Stimulated activated effector memory CD8-positive, alpha-beta T cell treated with anti-CD3 and anti-CD28 coated beads, Interleukin-12 subunit alpha, Interleukin-12 subunit beta, amount 100 ng/mL, for 72 hours (primary cell): ENCODE measurements around the gene OAS1.

Source experiments
- ATAC-seq: fragments of 150-1000 bp; cut with Tn5 transposase; 2 replicates; pipeline ENCODE4 v1.10.0; 2021
- DNase-seq, 2 donors: peaks; one replicate each; pipeline ENCODE4 v3.0.0; 2021 to 2022; ENCODE audit warnings: low spot score in 2 of 2
- H3K27ac Mint-ChIP-seq: one replicate; pipeline ENCODE4 v1.8.0; 2022; ENCODE audit warnings: mild to moderate bottlenecking, mixed read lengths
- H3K36me3 Mint-ChIP-seq: one replicate; pipeline ENCODE4 v1.8.0; 2022; ENCODE audit warnings: mild to moderate bottlenecking, mixed read lengths
- H3K4me1 Mint-ChIP-seq: one replicate; pipeline ENCODE4 v1.8.0; 2022; ENCODE audit warnings: mixed read lengths
- H3K4me3 Mint-ChIP-seq: one replicate; pipeline ENCODE4 v1.8.0; 2022; ENCODE audit warnings: mild to moderate bottlenecking, mixed read lengths
- H3K9me3 Mint-ChIP-seq: one replicate; pipeline ENCODE4 v1.8.0; 2022; ENCODE audit warnings: mixed read lengths

OAS1 gene

GRCh38 chr12:112906712-112907414, at the start of gene OAS1:
TSS of gene OAS1 (plus strand) at chr12:112906962. CDS start at chr12:112907040, 78 bp downstream.
- DNase-seq: peak in 1 of 2 donors; percentile 56
- Mint-ChIP-seq H3K4me1 (peaks cover 64% of the 10 kb centered on the region), H3K27ac (peak within 1 kb of the TSS; percentile 77), H3K9me3 (no peaks in the 10 kb centered on the region), H3K36me3 (no peaks in the 10 kb centered on the region), H3K4me3 (peak within 1 kb of the TSS; percentile 79)
- peak; percentile 79 for ATAC-seq

DNA sequence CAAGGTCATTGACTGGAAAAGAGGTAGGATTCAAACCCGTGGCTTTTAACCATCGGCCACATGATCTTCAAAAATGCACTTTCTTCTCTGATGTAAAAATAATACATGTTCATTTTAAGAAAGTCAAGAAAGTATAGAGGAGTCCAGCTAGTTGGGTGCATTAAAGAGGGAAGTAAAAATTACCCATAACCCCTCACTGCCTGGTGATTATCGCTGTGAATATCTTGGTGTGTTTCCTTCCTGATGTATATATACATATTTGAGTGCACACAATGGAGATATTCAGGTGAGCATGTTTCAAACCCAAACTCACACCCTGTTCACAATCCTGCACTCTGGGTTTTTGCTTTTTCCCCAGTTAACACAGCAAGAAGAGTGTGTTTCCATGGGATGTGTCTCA, 47.5 kb upstream of the OAS1 start:
- Mint-ChIP-seq H3K9me3 (no peaks in the 10 kb centered on the region), H3K4me3 (no peak overlapping the region), H3K27ac (no peak overlapping the region), H3K36me3 (no peaks in the 10 kb centered on the region), H3K4me1 (peaks cover 5% of the 10 kb centered on the region)
- no peak for ATAC-seq
- no peak for DNase-seq

GRCh38 chr12:112860181-112860580, 46.6 kb upstream of the OAS1 start:
- H3K9me3 Mint-ChIP-seq: no peaks in the 10 kb centered on the region
- H3K4me3 Mint-ChIP-seq: no peak overlapping the region
- H3K4me1 Mint-ChIP-seq: peaks cover 5% of the 10 kb centered on the region

GRCh38 chr12:112861284-112861683, 45.5 kb upstream of the OAS1 start:
- ATAC-seq: no peak

More at GRCh38 chr12:112860181-112860580, 46.6 kb upstream of the OAS1 start:
- ATAC-seq: no peak
- Mint-ChIP-seq H3K27ac (no peak overlapping the region), H3K36me3 (no peaks in the 10 kb centered on the region)
- no peak for DNase-seq

DNA sequence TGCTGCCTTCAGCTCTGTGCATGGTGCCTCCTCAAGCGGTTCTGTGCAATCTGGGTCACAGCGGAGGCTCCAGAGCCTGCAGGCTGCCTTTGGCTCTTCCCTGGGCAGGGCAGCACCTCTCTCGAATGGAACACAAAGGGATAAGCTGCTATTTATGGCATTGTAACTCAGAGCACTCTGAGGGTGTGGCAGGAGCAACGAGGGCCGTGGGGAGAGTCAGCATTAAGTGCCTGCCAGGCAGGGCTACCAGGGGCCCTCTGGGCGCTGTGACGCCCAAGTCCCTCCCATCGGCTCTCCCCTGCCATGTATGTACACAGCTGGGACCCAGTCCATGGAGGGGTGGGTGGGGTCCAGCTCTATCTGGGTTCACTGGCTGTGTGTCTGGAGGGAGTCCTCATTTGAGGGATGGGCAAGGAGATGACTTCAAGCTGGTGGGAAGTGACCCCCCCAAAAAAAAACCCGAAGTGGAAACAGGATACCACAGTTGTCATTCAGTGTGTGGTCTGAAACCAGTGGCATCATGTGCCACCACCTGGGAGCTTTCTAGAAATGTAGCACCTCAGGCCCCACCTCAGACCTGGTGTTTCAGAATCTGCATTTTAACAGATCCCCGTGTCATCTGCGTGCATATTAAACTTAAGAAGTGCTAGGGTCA, 44.0 kb upstream of the OAS1 start:
- DNase-seq (no peak), ATAC-seq (no peak)
- no peaks in the 10 kb centered on the region for H3K9me3 Mint-ChIP-seq
- H3K4me3 Mint-ChIP-seq: no peak overlapping the region
- H3K4me1 Mint-ChIP-seq: peaks cover 5% of the 10 kb centered on the region
- H3K36me3 Mint-ChIP-seq: no peaks in the 10 kb centered on the region
- H3K27ac Mint-ChIP-seq: no peak overlapping the region

More at GRCh38 chr12:112861284-112861683, 45.5 kb upstream of the OAS1 start:
- H3K36me3 Mint-ChIP-seq: no peaks in the 10 kb centered on the region
- no peak overlapping the region for H3K27ac Mint-ChIP-seq
- no peak for DNase-seq
- H3K4me1 Mint-ChIP-seq: peaks cover 5% of the 10 kb centered on the region
- no peak overlapping the region for H3K4me3 Mint-ChIP-seq
- H3K9me3 Mint-ChIP-seq: no peaks in the 10 kb centered on the region

GRCh38 chr12:112868459-112869041, 38.2 kb upstream of the OAS1 start:
- ATAC-seq (no peak), DNase-seq (no peak)
- Mint-ChIP-seq H3K4me3 (no peak overlapping the region), H3K9me3 (no peaks in the 10 kb centered on the region), H3K4me1 (no peaks in the 10 kb centered on the region), H3K36me3 (no peaks in the 10 kb centered on the region), H3K27ac (no peak overlapping the region)

GRCh38 chr12:112869091-112869490, 37.7 kb upstream of the OAS1 start:
- Mint-ChIP-seq H3K4me1 (no peaks in the 10 kb centered on the region), H3K9me3 (no peaks in the 10 kb centered on the region), H3K27ac (no peak overlapping the region), H3K36me3 (no peaks in the 10 kb centered on the region), H3K4me3 (no peak overlapping the region)
- DNase-seq (no peak), ATAC-seq (no peak)

DNA sequence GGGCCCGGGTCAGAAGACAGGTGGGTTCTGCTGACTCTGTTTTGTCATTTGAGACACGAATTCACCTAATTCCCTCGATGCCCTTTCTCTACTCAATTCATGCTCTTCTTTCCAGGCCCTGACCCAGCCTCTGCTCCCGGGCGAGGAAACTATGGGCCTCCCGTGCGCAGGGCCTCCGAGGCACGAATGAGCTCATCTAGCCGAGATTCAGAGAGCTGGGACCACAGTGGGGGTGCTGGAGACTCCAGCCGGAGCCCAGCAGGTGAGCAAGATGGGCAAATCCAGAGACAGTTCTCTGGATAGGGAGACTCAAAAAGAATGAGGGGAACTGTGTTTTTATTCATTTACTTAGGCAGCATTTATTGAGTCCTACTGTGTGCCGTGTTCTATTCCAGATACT, 37.0 kb upstream of the OAS1 start:
- H3K9me3 Mint-ChIP-seq: no peaks in the 10 kb centered on the region
- no peak for ATAC-seq
- DNase-seq: no peak
- H3K27ac Mint-ChIP-seq: no peak overlapping the region
- H3K36me3 Mint-ChIP-seq: no peaks in the 10 kb centered on the region
- H3K4me3 Mint-ChIP-seq: no peak overlapping the region
- H3K4me1 Mint-ChIP-seq: no peaks in the 10 kb centered on the region

GRCh38 chr12:112870267-112870980, 36.3 kb upstream of the OAS1 start:
- Mint-ChIP-seq H3K9me3 (no peaks in the 10 kb centered on the region), H3K36me3 (no peaks in the 10 kb centered on the region), H3K4me1 (no peaks in the 10 kb centered on the region), H3K27ac (no peak overlapping the region), H3K4me3 (no peak overlapping the region)
- ATAC-seq: no peak
- DNase-seq: no peak

GRCh38 chr12:112875608-112876007, 31.2 kb upstream of the OAS1 start:
- no peaks in the 10 kb centered on the region for H3K4me1 Mint-ChIP-seq
- DNase-seq (no peak), ATAC-seq (no peak)
- H3K9me3 Mint-ChIP-seq: no peaks in the 10 kb centered on the region
- no peak overlapping the region for H3K4me3 Mint-ChIP-seq
- no peaks in the 10 kb centered on the region for H3K36me3 Mint-ChIP-seq
- no peak overlapping the region for H3K27ac Mint-ChIP-seq

DNA sequence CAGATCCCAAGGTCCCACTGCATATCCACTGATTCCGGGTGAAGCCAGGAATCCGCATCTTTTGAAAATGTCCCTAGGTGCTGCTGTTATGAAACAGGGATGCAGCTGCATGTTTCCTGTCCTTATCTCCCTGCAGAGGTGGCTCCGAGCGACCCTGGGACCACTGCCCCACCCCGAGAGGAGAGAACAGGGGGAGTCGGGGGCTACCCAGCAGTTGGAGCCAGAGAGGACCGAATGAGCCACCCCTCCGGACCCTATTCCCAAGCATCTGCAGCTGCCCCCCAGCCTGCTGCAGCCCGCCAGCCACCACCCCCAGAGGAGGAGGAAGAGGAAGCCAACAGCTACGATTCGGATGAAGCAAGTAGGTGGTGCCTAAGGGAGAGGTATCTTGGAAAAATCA, 30.3 kb upstream of the OAS1 start:
- H3K9me3 Mint-ChIP-seq: no peaks in the 10 kb centered on the region
- DNase-seq (no peak), ATAC-seq (no peak)
- H3K4me1 Mint-ChIP-seq: no peaks in the 10 kb centered on the region
- no peak overlapping the region for H3K27ac Mint-ChIP-seq
- H3K36me3 Mint-ChIP-seq: no peaks in the 10 kb centered on the region
- no peak overlapping the region for H3K4me3 Mint-ChIP-seq

GRCh38 chr12:112877006-112877405, 29.8 kb upstream of the OAS1 start:
- Mint-ChIP-seq H3K36me3 (no peaks in the 10 kb centered on the region), H3K27ac (no peak overlapping the region), H3K4me3 (no peak overlapping the region), H3K9me3 (no peaks in the 10 kb centered on the region), H3K4me1 (no peaks in the 10 kb centered on the region)
- no peak for DNase-seq
- ATAC-seq: no peak

GRCh38 chr12:112878488-112878887, 28.3 kb upstream of the OAS1 start:
- Mint-ChIP-seq H3K4me1 (no peaks in the 10 kb centered on the region), H3K9me3 (no peaks in the 10 kb centered on the region), H3K27ac (no peak overlapping the region), H3K4me3 (no peak overlapping the region), H3K36me3 (no peaks in the 10 kb centered on the region)
- no peak for ATAC-seq
- DNase-seq: no peak

GRCh38 chr12:112879191-112879705, 27.5 kb upstream of the OAS1 start:
- Mint-ChIP-seq H3K4me1 (no peaks in the 10 kb centered on the region), H3K9me3 (no peaks in the 10 kb centered on the region), H3K4me3 (no peak overlapping the region), H3K36me3 (no peaks in the 10 kb centered on the region), H3K27ac (no peak overlapping the region)
- DNase-seq (no peak), ATAC-seq (no peak)

DNA sequence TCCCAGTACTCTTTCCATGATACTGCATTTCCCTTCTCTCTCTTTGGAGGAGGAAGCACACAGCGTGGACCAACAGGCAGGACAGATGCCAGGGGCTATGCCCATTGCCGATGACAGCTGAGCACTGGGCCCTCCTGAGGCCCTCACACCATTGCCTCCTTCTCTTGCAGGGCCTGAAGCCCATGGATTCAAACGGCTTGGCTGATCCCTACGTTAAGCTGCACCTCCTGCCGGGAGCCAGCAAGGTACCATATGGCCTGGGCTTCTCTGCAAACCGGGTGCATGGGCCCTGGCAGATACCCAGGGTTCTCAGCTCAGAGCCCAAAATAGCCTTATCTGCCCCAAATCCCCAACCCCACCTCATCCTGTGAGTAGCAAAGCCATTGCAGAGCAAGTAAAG, 25.2 kb upstream of the OAS1 start:
- no peaks in the 10 kb centered on the region for H3K9me3 Mint-ChIP-seq
- H3K27ac Mint-ChIP-seq: no peak overlapping the region
- H3K36me3 Mint-ChIP-seq: no peaks in the 10 kb centered on the region
- no peaks in the 10 kb centered on the region for H3K4me1 Mint-ChIP-seq
- H3K4me3 Mint-ChIP-seq: no peak overlapping the region
- ATAC-seq (no peak), DNase-seq (no peak)
